Kidney (tissue), 14 donors: ENCODE results near the gene PSG4. TPM values are rescaled to one million over a fixed set of nuclear protein-coding genes. Genes with fewer than 3 reads are reported as not detected.
"Not testable (repeated sequence)": the region's sequence is repeated elsewhere in the genome, so short reads cannot be mapped to it uniquely, and the experiment has no call there.

Source experiments
- DNase-seq, 5 donors: peaks; one replicate each; pipeline ENCODE4 v3.0.0-alpha.2; 2013 to 2020
- FAIRE-seq: peaks from 2 replicates; lab custom pipeline; 2012; peaks lifted over from hg19 to GRCh38; lab: Jason Lieb, UNC
- H3K27ac ChIP-seq, 2 donors: one replicate each; pipeline ENCODE4 v1.7.0; 2013; ENCODE audit warnings: low read depth in 2 of 2, low read length in 2 of 2, inconsistent platforms in 1 of 2
- H3K27me3 ChIP-seq: one replicate; pipeline ENCODE4 v1.7.1; 2013; ENCODE audit warnings: low read length, inconsistent platforms; ENCODE audit not compliant: control insufficient read depth, insufficient read depth
- H3K36me3 ChIP-seq, 3 donors: one replicate each; pipeline versions ENCODE4 v1.7.0 to v1.7.1; 2013; ENCODE audit warnings: low read length in 3 of 3, control low read depth in 1 of 3, inconsistent platforms in 1 of 3; ENCODE audit not compliant: insufficient read depth in 3 of 3, control insufficient read depth in 2 of 3
- H3K4me1 ChIP-seq, 3 donors: one replicate each; pipeline versions ENCODE4 v1.7.0 to v1.7.1; 2013; ENCODE audit warnings: low read length in 3 of 3, inconsistent platforms in 1 of 3, low read depth in 1 of 3; ENCODE audit not compliant: control insufficient read depth in 2 of 3, insufficient read depth in 2 of 3
- H3K4me3 ChIP-seq, 3 donors: one replicate each; pipeline versions ENCODE4 v1.7.0 to v1.8.1; 2013; ENCODE audit warnings: low read length in 3 of 3, control low read depth in 1 of 3, inconsistent platforms in 1 of 3
- H3K9ac ChIP-seq, 3 donors: one replicate each; pipeline versions ENCODE4 v1.7.0 to v1.7.1; 2013; ENCODE audit warnings: low read length in 3 of 3, control low read depth in 1 of 3, inconsistent platforms in 1 of 3
- H3K9me3 ChIP-seq, 3 donors: one replicate each; pipeline versions ENCODE4 v1.7.0 to v1.7.1; 2013; ENCODE audit warnings: low read length in 3 of 3, control low read depth in 1 of 3, inconsistent platforms in 1 of 3; ENCODE audit not compliant: control insufficient read depth in 2 of 3, insufficient read depth in 1 of 3
- CTCF ChIP-seq: IDR thresholded peaks from 3 replicates; pipeline ENCODE4 v1.5.1; 2012; ENCODE audit warnings: mild to moderate bottlenecking, moderate library complexity, borderline replicate concordance; ENCODE audit not compliant: insufficient read depth; ENCODE audit errors: extremely low read depth
- intact Hi-C: fragments of 100-400 bp; cut with DNase I; formaldehyde crosslinking; loops from one replicate; pipeline ENCODE4 v1.11.1; 2022
- polyA plus RNA-seq: library from polyadenylated mRNA; stranded (reverse); fragments of 350-450 nt; fragmentation: Illumina TruSeq; extraction: RNeasy Lipid Tissue Mini Kit (QIAGEN cat#74804); gene quantifications from one replicate; pipeline ENCODE4 v1.2.3, GENCODE V29; 2014; ENCODE audit warnings: low read depth, low replicate concordance; ENCODE audit not compliant: insufficient read depth
- total RNA-seq: library from RNA; stranded (reverse); fragmentation: NEBNext Ultra II Directional; extraction: Animal tissue kit (Norgen Biotek cat#: 25700); gene quantifications from one replicate; pipeline ENCODE4 v1.2.1, GENCODE V29; 2021
- donor health status: control.
- donor health status: control.
- donor health status: control.
- donor health status: control.
- donor health status: control.
- donor health status: DM: yes; HTN: yes; CAD: no.
- donor health status: Normal renal cell carcinoma (clear cell type).

The PSG4 gene
- total and polyA plus RNA-seq, 2 donors from 2014 or later: 0.35 TPM; not detected in 1

- intact Hi-C loops, H3K4me1 ChIP-seq, H3K36me3 ChIP-seq, H3K27ac ChIP-seq, H3K9me3 ChIP-seq, H3K27me3 ChIP-seq, FAIRE-seq, H3K4me3 ChIP-seq, DNase-seq, H3K9ac ChIP-seq: not testable (repeated sequence)
Observed at GRCh38 chr19:43179569-43180147, 25.8 kb downstream of the PSG4 start.

- H3K9me3 ChIP-seq, H3K4me3 ChIP-seq, H3K27ac ChIP-seq, H3K36me3 ChIP-seq, H3K4me1 ChIP-seq, intact Hi-C loops, H3K9ac ChIP-seq, FAIRE-seq, DNase-seq, H3K27me3 ChIP-seq: not testable (repeated sequence)
Observed at GRCh38 chr19:43178577-43178976, 26.9 kb downstream of the PSG4 start.

- H3K4me1 ChIP-seq, H3K4me3 ChIP-seq, H3K27ac ChIP-seq, H3K9ac ChIP-seq, H3K36me3 ChIP-seq, FAIRE-seq, DNase-seq, H3K27me3 ChIP-seq, H3K9me3 ChIP-seq, intact Hi-C loops: not testable (repeated sequence)
Observed at GRCh38 chr19:43165906-43166305, 39.5 kb downstream of the PSG4 start.

- H3K4me1 ChIP-seq, H3K27ac ChIP-seq, DNase-seq, H3K9me3 ChIP-seq, H3K36me3 ChIP-seq, H3K9ac ChIP-seq, intact Hi-C loops, H3K4me3 ChIP-seq, H3K27me3 ChIP-seq, FAIRE-seq: not testable (repeated sequence)
Observed at GRCh38 chr19:43163135-43163534, 42.3 kb downstream of the PSG4 start.

GRCh38 chr19:43162261-43162660 lies 43.2 kb downstream of the PSG4 start:
- intact Hi-C loops, H3K27me3 ChIP-seq, H3K27ac ChIP-seq, H3K4me1 ChIP-seq, H3K9me3 ChIP-seq, H3K9ac ChIP-seq, H3K4me3 ChIP-seq, H3K36me3 ChIP-seq, DNase-seq, FAIRE-seq: not testable (repeated sequence)

GRCh38 chr19:43152214-43152613 lies 53.2 kb downstream of the PSG4 start:
- no peaks in the 10 kb centered on the region for H3K27me3 ChIP-seq
- FAIRE-seq: no peak
- no peak overlapping the region for H3K9ac ChIP-seq
- no peak overlapping the region for H3K27ac ChIP-seq
- no peak for DNase-seq
- no peaks in the 10 kb centered on the region for H3K4me1 ChIP-seq
- intact Hi-C loops: no loop called here
- no peak overlapping the region for H3K4me3 ChIP-seq
- no peaks in the 10 kb centered on the region for H3K36me3 ChIP-seq
- TF ChIP-seq CTCF: no peak
- H3K9me3 ChIP-seq: no peaks in the 10 kb centered on the region

- FAIRE-seq, H3K9ac ChIP-seq, H3K36me3 ChIP-seq, H3K27ac ChIP-seq, H3K4me1 ChIP-seq, H3K9me3 ChIP-seq, H3K27me3 ChIP-seq, H3K4me3 ChIP-seq, intact Hi-C loops, DNase-seq: not testable (repeated sequence)
Observed at GRCh38 chr19:43149788-43150187, 55.6 kb downstream of the PSG4 start.
